Measurements from ENCODE around the gene MYBPC1. TPM values are rescaled to one million over a fixed set of nuclear protein-coding genes. Genes with fewer than 3 reads are reported as not detected.
"Not testable (repeated sequence)": the region's sequence is repeated elsewhere in the genome, so short reads cannot be mapped to it uniquely, and the experiment has no call there.

MYBPC1 gene
- total RNA-seq, 2 donors from 2014 or later: 5.6 to 10.2 TPM

- intact Hi-C loops (cut with DNase I): no loop called here
- no peak for ATAC-seq
- DNase-seq: no peak
Measured at GRCh38 chr12:101713930-101714329, 119.2 kb downstream of the MYBPC1 start.

DNA sequence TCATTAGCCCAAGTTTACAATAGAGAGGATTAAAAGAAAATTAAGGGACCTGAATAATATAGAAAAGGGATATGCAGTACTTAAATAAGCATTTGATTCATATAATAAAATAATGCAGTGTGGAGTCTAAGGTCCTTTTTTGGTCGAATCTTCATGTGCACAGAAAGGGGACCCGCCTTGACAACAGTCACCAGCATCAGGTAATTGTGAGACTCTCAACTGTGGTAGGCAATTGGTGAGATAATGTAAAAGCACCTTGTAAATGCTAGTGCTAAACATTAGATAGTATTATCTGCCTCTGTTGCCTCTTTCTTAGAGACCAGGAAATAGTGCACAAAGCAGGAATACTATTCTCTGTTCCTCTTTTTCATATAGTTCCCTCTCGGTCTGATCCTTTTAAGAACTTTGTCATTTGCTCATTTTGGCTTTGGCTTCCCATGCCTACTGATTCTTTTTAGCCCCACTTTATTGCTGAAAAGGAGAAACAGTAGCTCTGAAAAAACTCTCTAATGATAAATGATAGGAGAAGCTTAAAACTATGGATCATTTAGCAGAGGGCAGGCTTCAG, 120.2 kb downstream of the MYBPC1 start:
- DNase-seq (no peak), ATAC-seq (no peak)
- intact Hi-C loops (cut with DNase I): no loop called here

- intact Hi-C loops (cut with DNase I): no loop called here
- DNase-seq: no peak
Measured at GRCh38 chr12:101719566-101719965, 124.8 kb downstream of the MYBPC1 start.

DNA sequence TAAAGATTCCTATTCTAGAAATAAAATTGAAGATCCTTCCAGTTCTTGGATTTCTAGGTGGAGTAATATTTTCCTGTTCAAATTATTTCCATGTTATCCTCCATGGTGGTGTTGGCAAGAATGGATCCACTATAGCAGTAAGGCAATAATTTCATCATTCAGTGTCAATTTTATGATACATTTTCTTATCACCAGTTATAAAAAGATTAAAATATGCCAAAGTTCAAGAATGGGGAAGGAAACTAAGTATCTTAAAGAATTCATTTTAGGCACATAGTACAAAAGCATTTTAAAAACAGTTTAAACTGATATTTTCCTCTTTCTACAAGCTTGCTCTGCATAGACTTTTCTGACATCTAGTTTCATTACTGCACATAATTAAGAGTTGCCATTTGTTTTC, 125.3 kb downstream of the MYBPC1 start:
- DNase-seq (no peak), ATAC-seq (no peak)
- intact Hi-C loops (cut with DNase I): no loop called here

More at GRCh38 chr12:101719566-101719965, 124.8 kb downstream of the MYBPC1 start:
- no peak for ATAC-seq

GRCh38 chr12:101722392-101722791, 127.6 kb downstream of the MYBPC1 start:
- intact Hi-C loops (cut with DNase I): no loop called here
- no peak for DNase-seq
- no peak for ATAC-seq

GRCh38 chr12:101727098-101727497, 132.3 kb downstream of the MYBPC1 start:
- intact Hi-C loops (cut with DNase I): no loop called here
- DNase-seq: no peak
- ATAC-seq: no peak

- ATAC-seq (no peak), DNase-seq (no peak)
- intact Hi-C loops (cut with DNase I): no loop called here
Measured at GRCh38 chr12:101729842-101730241, 135.1 kb downstream of the MYBPC1 start.

- ATAC-seq (no peak), DNase-seq (no peak)
- intact Hi-C loops (cut with DNase I): no loop called here
Measured at GRCh38 chr12:101732318-101732717, 137.5 kb downstream of the MYBPC1 start.

DNA sequence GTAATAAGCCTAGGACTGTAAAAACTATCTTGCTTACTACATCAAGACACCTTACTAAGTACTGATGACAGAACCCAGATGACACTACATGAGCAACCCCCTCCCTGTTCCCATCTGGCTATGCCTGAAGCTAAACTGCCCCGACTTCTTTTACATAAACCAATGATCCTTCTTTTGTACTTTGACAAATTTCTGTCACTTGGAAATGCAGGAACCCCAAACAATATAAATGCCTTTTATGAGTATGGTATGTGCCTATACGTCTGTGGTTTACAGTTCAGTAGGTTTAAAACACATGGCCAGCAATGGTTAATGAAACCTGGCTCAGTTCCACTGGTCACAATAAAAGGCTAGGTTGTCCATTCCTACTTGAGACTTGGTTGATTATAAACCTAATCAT, 138.4 kb downstream of the MYBPC1 start:
- no peak for DNase-seq
- intact Hi-C loops (cut with DNase I): no loop called here
- ATAC-seq: no peak

GRCh38 chr12:101734482-101734881, 139.7 kb downstream of the MYBPC1 start:
- DNase-seq; intact Hi-C loops (cut with DNase I); ATAC-seq: not testable (repeated sequence)

Other genes starting within 250 kb of the MYBPC1 start
- 100 to 1,000 TPM; 110 to 116 TPM for gene ARL1, start 187.2 kb upstream of the MYBPC1 start, total RNA-seq
- gene SPIC, start 119.6 kb upstream of the MYBPC1 start, total RNA-seq: not detected
- 100 to 1,000 TPM in 1 of 2 donors, 10 to 100 TPM in 1; 90.8 to 132 TPM for gene CHPT1, start 102.7 kb downstream of the MYBPC1 start, total RNA-seq
- not detected for gene SYCP3, start 144.5 kb downstream of the MYBPC1 start, total RNA-seq
- gene GNPTAB, start 236.0 kb downstream of the MYBPC1 start, total RNA-seq: 10 to 100 TPM; 41.1 to 45.1 TPM

Measured in left cardiac atrium (tissue), 4 donors.